Measurements from ENCODE around the gene SLC35E2B.
"Not testable (repeated sequence)": the region's sequence is repeated elsewhere in the genome, so short reads cannot be mapped to it uniquely, and the experiment has no call there.

SLC35E2B gene

GRCh38 chr1:1692714-1693647 is at the start of gene SLC35E2B:
TSS of gene SLC35E2B (minus strand) at chr1:1692795. CDS start at chr1:1676699, 16,096 bp downstream.
- peak; percentile 94 for DNase-seq (ENCODE audit: low spot score)

DNA sequence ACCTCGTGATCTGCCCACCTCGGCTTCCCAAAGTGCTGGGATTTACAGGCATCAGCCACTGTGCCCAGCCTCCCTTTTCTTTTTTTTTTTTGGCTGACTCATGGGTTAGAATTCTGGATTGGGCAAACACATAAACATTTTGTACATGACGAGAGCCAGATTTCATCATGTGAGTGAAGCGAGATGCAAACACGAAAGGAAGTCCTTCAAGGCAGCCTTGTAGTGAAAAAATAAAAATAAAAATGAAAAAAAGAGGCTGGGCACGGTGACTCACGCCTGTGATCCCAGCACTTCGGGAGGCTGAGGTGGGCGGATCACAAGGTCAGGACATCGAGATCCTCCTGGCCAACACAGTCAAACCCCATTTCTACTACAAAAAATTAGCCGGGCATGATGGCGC is 48.4 kb upstream of the SLC35E2B start:
- not testable (repeated sequence) for DNase-seq (ENCODE audit: low spot score)

GRCh38 chr1:1738799-1739337 is 46.3 kb upstream of the SLC35E2B start:
- DNase-seq (ENCODE audit: low spot score): not testable (repeated sequence)

- not testable (repeated sequence) for DNase-seq (ENCODE audit: low spot score)
Measured at GRCh38 chr1:1737675-1738590, 45.3 kb upstream of the SLC35E2B start.

DNA sequence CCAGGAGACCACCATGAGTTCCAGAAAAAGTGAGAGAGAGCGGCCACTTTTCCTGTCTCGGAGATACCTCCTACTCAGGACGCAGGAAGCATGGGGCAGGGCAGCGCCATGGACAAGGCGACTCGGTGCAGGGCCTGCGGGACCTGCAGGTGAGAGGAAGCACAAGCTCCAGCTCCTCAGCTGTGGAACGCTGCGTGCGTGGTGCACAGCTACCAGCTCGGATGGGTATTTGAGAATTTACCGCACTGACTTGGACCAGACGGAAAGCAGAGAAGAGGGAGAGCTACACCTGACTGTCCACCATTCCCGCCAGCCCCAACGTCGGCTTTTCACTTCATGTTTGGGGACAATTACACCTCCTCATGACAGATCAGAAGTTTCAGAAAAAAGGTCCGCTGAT is 39.8 kb upstream of the SLC35E2B start:
- no peak for DNase-seq (ENCODE audit: low spot score)

DNA sequence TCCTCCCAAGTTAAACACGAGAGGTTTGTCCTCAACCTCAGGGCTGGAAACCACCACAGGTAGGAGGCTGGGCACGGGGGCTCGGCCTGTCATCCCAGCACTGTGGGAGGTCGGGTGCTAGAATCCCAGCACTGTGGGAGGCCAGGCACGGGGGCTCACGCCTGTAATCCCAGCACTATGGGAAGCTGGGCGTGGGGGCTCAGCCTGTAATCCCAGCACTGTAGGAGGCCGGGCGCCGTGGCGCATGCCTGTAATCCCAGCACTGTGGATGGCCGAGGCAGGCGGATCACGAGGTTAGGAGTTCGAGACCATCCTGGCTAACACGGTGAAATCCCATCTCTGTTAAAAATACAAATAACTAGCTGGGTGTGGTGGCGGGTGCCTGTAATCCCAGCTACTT is 38.3 kb upstream of the SLC35E2B start:
- no peak for DNase-seq (ENCODE audit: low spot score)

- DNase-seq (ENCODE audit: low spot score): not testable (repeated sequence)
Measured at GRCh38 chr1:1730230-1730629, 37.6 kb upstream of the SLC35E2B start.

DNA sequence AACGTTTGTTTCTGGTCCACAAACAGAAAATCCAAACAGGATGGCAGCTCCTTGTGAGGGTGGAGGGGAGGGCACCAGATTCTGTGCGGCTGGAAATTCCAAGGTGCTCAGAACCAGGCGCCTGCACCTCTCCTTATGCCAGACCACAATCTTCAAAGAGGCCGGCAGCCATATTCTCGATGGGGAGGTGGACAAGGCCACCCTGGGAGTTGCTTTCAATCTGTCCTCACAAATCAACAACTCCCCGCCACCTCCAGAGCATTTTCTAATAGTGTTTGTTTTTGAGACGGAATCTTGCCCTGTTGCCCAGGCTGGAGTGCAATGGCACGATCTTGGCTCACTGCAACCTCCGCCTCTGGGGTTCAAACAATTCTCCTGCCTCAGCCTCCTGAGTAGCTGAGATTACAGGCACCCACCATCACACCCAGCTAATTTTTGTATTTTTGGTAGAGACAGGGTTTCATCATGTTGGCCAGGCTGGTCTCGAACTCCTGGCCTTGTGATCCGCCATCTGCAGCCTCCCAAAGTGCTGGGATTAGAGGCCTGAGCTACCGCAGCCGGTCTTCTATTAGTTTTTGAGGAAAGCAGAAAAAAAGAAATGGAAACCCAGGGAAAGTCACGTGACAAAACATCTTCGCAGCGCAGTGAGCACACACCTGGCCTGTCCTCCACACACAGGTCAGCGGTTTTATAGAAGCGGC is 36.7 kb upstream of the SLC35E2B start:
- not testable (repeated sequence) for DNase-seq (ENCODE audit: low spot score)

GRCh38 chr1:1728308-1729005 is 35.9 kb upstream of the SLC35E2B start:
- DNase-seq (ENCODE audit: low spot score): peak; percentile 73

GRCh38 chr1:1727131-1727651 is 34.6 kb upstream of the SLC35E2B start:
- DNase-seq (ENCODE audit: low spot score): not testable (repeated sequence)

DNA sequence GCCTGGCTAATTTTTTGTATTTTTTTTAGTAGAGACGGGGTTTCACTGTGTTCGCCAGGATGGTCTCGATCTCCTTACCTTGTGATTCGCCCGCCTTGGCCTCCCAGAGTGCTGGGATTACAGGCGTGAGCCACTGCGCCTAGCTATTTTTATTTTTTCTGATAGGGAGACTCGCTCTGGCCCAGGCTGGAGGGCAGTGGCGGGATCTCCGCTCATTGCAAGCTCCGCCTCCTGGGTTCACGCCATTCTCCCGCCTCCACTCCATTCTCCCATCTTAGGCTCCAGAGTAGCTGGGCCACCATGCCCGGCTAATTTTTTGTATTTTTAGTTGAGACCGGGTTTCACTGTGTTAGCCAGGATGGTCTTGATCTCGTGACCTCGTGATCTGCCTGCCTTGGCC is 33.5 kb upstream of the SLC35E2B start:
- not testable (repeated sequence) for DNase-seq (ENCODE audit: low spot score)

GRCh38 chr1:1724035-1724864 is 31.7 kb upstream of the SLC35E2B start, which contains the start of gene CDK11A:
TSS of gene CDK11A (minus strand) at chr1:1724357. CDS start at chr1:1722818, 1,539 bp downstream.
- DNase-seq (ENCODE audit: low spot score): peak; percentile 98

DNA sequence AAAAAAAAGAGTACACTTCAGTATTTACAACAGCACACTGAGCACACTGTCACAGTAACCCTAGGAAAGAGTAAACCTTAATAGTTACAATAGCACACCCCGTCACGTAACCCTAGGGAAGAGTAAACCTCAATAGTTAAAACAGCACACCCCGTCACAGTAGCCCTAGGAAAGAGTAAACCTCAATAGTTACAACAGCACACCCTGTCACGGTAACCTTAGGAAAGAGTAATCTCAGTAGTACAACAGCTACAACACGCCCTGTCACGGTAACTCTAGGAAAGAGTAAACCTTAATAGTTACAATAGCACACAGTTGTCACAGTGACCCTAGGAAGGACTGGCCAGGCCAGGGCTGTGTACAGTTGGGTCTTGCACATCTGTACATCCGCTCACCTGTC is 28.6 kb upstream of the SLC35E2B start:
- DNase-seq (ENCODE audit: low spot score): no peak

GRCh38 chr1:1715109-1715883 is 22.7 kb upstream of the SLC35E2B start:
- peak; percentile 78 for DNase-seq (ENCODE audit: low spot score)

GRCh38 chr1:1707897-1708296 is 15.3 kb upstream of the SLC35E2B start:
- not testable (repeated sequence) for DNase-seq (ENCODE audit: low spot score)

GRCh38 chr1:1707241-1707640 is 14.6 kb upstream of the SLC35E2B start:
- not testable (repeated sequence) for DNase-seq (ENCODE audit: low spot score)

DNA sequence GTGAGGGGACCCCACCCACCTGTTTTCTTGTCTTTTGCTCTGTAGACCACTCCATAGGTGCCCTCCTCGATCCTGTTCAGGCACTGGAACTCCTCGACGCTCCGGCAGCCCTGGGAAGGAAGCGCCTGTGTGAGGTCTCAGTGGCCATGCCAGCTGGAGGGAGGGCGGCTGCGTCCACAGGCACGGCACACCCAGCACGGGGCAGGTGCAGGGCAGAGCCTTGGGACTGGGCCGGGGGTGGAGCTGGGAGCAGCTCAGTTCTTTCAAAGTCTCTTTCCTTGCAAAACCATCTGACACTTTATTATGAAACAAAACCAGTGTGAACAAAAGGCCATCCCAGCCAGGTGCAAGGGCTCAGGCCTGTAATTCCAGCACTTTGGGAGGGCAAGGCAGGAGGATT is 13.0 kb upstream of the SLC35E2B start:
- DNase-seq (ENCODE audit: low spot score): not testable (repeated sequence)

DNA sequence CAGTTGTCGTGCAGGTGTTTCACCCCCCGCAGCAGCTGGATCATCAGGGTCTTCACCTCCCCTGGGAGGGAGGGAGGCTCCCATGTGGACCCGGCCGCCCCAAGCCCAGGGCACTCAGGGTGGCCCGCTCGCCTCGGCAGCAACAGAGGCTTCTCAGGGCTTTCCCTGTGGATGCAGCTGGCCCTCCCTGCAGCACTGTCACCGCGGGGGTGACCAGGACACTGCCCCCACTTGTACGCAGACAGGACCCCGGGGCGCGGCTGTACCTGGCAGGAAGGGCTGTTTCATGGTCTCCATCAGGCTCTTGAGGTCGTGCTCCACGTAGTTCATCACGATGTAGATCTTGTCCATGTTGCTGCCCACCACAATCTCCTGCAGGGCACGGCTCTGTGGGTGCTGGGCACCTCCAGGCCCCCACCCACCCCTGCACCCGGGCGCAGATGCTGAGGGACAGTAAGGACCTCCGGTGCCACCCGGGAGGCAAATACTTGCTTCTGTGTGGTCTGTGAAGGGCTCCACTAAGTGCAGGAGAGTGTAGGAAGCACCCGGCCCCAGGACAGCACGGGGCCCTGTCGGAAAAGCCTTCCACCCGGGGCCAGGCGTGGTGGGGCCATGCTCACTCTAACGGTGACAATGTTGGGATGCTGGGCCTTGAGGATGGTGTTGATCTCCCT is 11.8 kb upstream of the SLC35E2B start:
- DNase-seq (ENCODE audit: low spot score): not testable (repeated sequence)
